MCF 10A (cell line): ENCODE measurements around the gene KCNB1. TPM values are rescaled to one million over a fixed set of nuclear protein-coding genes. Genes with fewer than 3 reads are reported as not detected.
A peak's percentile ranks its signal among the peaks of the same experiment; 100 is the strongest.

Experiments
- BruUV-seq: library from RNA; stranded (reverse); fragments of 400-500 nt; replicated peaks from 2 replicates; lab custom pipeline; 2021; lab: Mats Ljungman, UMichigan
- CTCF ChIA-PET: fragments of 300-600 bp; sonication (Branson Sonifier 250); formaldehyde crosslinking; extraction: SDS; loops from one replicate; lab custom pipeline; 2021; ENCODE audit warnings: antibody characterized with exemption, inconsistent platforms; lab: Yijun Ruan, JAX
- POLR2A ChIA-PET: fragments of 300-600, 350-650 bp; sonication (Branson Sonifier 250); formaldehyde crosslinking; extraction: SDS; loops from one replicate; lab custom pipeline; 2020; ENCODE audit warnings: antibody characterized with exemption, inconsistent platforms; lab: Yijun Ruan, JAX
- DNase-seq: peaks from one replicate; pipeline ENCODE4 v3.0.0-alpha.2; 2018; ENCODE audit not compliant: unreplicated experiment
- H3K27ac Mint-ChIP-seq: one replicate; pipeline ENCODE4 v1.8.0; 2022; ENCODE audit warnings: mild to moderate bottlenecking, low read depth, mixed read lengths; ENCODE audit not compliant: unreplicated experiment
- H3K27me3 Mint-ChIP-seq: one replicate; pipeline ENCODE4 v1.8.0; 2022; ENCODE audit warnings: mixed read lengths; ENCODE audit not compliant: insufficient read depth, unreplicated experiment
- H3K36me3 Mint-ChIP-seq: one replicate; pipeline ENCODE4 v1.8.0; 2022; ENCODE audit warnings: mild to moderate bottlenecking, moderate library complexity, mixed read lengths; ENCODE audit not compliant: insufficient read depth, unreplicated experiment
- H3K4me1 Mint-ChIP-seq: one replicate; pipeline ENCODE4 v1.8.0; 2022; ENCODE audit warnings: mixed read lengths; ENCODE audit not compliant: insufficient read depth, unreplicated experiment
- H3K4me3 Mint-ChIP-seq: one replicate; pipeline ENCODE4 v1.8.0; 2022; ENCODE audit warnings: mild to moderate bottlenecking, moderate library complexity, mixed read lengths; ENCODE audit not compliant: unreplicated experiment
- H3K9me3 Mint-ChIP-seq: one replicate; pipeline ENCODE4 v1.8.0; 2022; ENCODE audit warnings: mixed read lengths; ENCODE audit not compliant: unreplicated experiment
- CTCF ChIP-seq: fragments of 200-600 bp; IDR thresholded peaks from one replicate; pipeline ENCODE4 v1.8.0; 2022; ENCODE audit warnings: antibody characterized with exemption, mild to moderate bottlenecking; ENCODE audit not compliant: unreplicated experiment
- intact Hi-C: fragments of 100-400 bp; cut with micrococcal nuclease; formaldehyde crosslinking; loops from 2 replicates; pipeline ENCODE4 v1.14.1; 2022
- total RNA-seq: library from RNA; stranded (reverse); gene quantifications from 2 replicates; pipeline ENCODE4 v1.2.3, GENCODE V29; 2022

KCNB1 gene
- total RNA-seq, 1 experiment from 2014 or later: 2.8 TPM

- intact Hi-C loops: no loop called here
- no peak for DNase-seq
- no peak overlapping the region for H3K27ac Mint-ChIP-seq
- no TSS peak for BruUV-seq
- no peaks in the 10 kb centered on the region for H3K9me3 Mint-ChIP-seq
- H3K4me1 Mint-ChIP-seq: peaks cover 26% of the 10 kb centered on the region
- ChIA-PET POLR2A (no interaction called here), CTCF (interaction anchor here (1.8 kb wide), 1 partner anchor 121 kb away, joined by 3 read pairs; no protein-coding TSS in a partner anchor)
- TF ChIP-seq CTCF: no peak
- no peaks in the 10 kb centered on the region for H3K36me3 Mint-ChIP-seq
- H3K4me3 Mint-ChIP-seq: no peak overlapping the region
- H3K27me3 Mint-ChIP-seq: no peaks in the 10 kb centered on the region
Measured at GRCh38 chr20:49455691-49456090, 26.8 kb downstream of the KCNB1 start.

GRCh38 chr20:49452011-49452482, 30.4 kb downstream of the KCNB1 start:
- POLR2A ChIA-PET: interaction anchor here (0.6 to 1.0 kb wide), 5 partner anchors 9 to 113 kb away, joined by 3 to 4 read pairs (median 3); no protein-coding TSS in a partner anchor
- DNase-seq: peak; percentile 86

DNA sequence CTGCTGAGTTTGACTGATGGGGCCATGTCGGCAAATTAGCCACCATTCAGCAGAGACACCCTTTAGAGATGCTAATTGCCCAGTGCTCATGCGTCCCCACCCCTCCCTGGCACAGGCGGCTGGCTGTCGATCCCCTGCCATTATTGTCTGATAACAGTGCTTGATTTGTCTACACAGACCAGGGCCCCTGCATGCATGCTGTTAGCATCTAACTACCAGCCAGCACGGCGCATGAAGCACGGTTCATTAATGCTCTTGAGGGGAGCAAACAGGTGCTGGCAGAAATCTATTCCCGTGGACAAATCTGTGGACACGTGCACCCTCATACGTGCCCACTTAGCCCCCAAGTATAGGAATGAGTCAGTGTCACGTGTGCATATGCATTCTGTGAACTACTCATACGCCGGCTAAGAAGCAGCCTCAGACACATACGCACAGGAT, 32.2 kb downstream of the KCNB1 start:
- no peak for TF ChIP-seq CTCF
- DNase-seq: no peak
- intact Hi-C loops: no loop called here
- no TSS peak for BruUV-seq
- ChIA-PET CTCF (no interaction called here), POLR2A (no interaction called here)
- Mint-ChIP-seq H3K27me3 (no peaks in the 10 kb centered on the region), H3K27ac (peak overlapping the region; percentile 40), H3K36me3 (no peaks in the 10 kb centered on the region), H3K9me3 (no peaks in the 10 kb centered on the region), H3K4me1 (peaks cover 8% of the 10 kb centered on the region), H3K4me3 (no peak overlapping the region)

More at GRCh38 chr20:49452011-49452482, 30.4 kb downstream of the KCNB1 start:
- intact Hi-C loops: no loop called here
- peaks cover 7% of the 10 kb centered on the region for H3K4me1 Mint-ChIP-seq
- CTCF ChIA-PET: interaction anchor here (0.6 kb wide), 1 partner anchor 102 kb away, joined by 3 read pairs; no protein-coding TSS in a partner anchor
- H3K9me3 Mint-ChIP-seq: no peaks in the 10 kb centered on the region
- peak overlapping the region; percentile 46 for H3K27ac Mint-ChIP-seq
- H3K27me3 Mint-ChIP-seq: no peaks in the 10 kb centered on the region
- no peak for TF ChIP-seq CTCF
- no peak overlapping the region for H3K4me3 Mint-ChIP-seq
- H3K36me3 Mint-ChIP-seq: no peaks in the 10 kb centered on the region
- no TSS peak for BruUV-seq

- Mint-ChIP-seq H3K27ac (no peak overlapping the region), H3K4me1 (peaks cover 13% of the 10 kb centered on the region), H3K27me3 (no peaks in the 10 kb centered on the region), H3K4me3 (no peak overlapping the region), H3K9me3 (no peaks in the 10 kb centered on the region), H3K36me3 (peaks cover 5% of the 10 kb centered on the region)
- peak; percentile 26 for DNase-seq
- TF ChIP-seq CTCF: no peak
- no TSS peak for BruUV-seq
- CTCF ChIA-PET: interaction anchor here (0.7 to 1.0 kb wide), 3 partner anchors 12 to 115 kb away, joined by 3 read pairs; no protein-coding TSS in a partner anchor
- intact Hi-C loops: no loop called here
- POLR2A ChIA-PET: no interaction called here
Measured at GRCh38 chr20:49448917-49449316, 33.6 kb downstream of the KCNB1 start.
